IPS-11a (cell line): ENCODE measurements around the gene SLC34A3.
A peak's percentile ranks its signal among the peaks of the same experiment; 100 is the strongest.

Experiments
- H3K4me3 ChIP-seq: one replicate; pipeline ENCODE4 v1.5.1; 2013; ENCODE audit warnings: low read depth, low read length, control low read depth

Gene SLC34A3

GRCh38 chr9:137195525-137196220 is 35.0 kb upstream of the SLC34A3 start:
- H3K4me3 ChIP-seq, result no peak overlapping the region

- H3K4me3 ChIP-seq, result no peak overlapping the region
Observed at GRCh38 chr9:137198051-137198901, 32.4 kb upstream of the SLC34A3 start.

GRCh38 chr9:137198902-137199283 is 31.8 kb upstream of the SLC34A3 start:
- no peak overlapping the region for H3K4me3 ChIP-seq

- peak overlapping the region; percentile 13 for H3K4me3 ChIP-seq
Observed at GRCh38 chr9:137199411-137200121, 31.1 kb upstream of the SLC34A3 start.

GRCh38 chr9:137200311-137201204 is 30.1 kb upstream of the SLC34A3 start, which contains the start of gene TPRN:
TPRN (minus strand) TSS chr9:137200741; CDS start chr9:137200711, 30 bp downstream.
- H3K4me3 ChIP-seq, result peak within 1 kb of the TSS; percentile 53

GRCh38 chr9:137201205-137201868 is 29.4 kb upstream of the SLC34A3 start:
- H3K4me3 ChIP-seq, result peak overlapping the region; percentile 53

GRCh38 chr9:137202966-137203365 is 27.7 kb upstream of the SLC34A3 start:
- H3K4me3 ChIP-seq, result no peak overlapping the region

- peak overlapping the region; percentile 94 for H3K4me3 ChIP-seq
Observed at GRCh38 chr9:137204731-137205125, 26.0 kb upstream of the SLC34A3 start.

GRCh38 chr9:137205126-137206069 is 25.3 kb upstream of the SLC34A3 start, which contains the start of the genes NDOR1 and TMEM203:
NDOR1 (plus strand) TSS chr9:137205700; CDS start chr9:137205778, 78 bp downstream.
TMEM203 (minus strand) TSS chr9:137205648; CDS start chr9:137205414, 234 bp downstream.
- peak within 1 kb of the TSS; percentile 94 for H3K4me3 ChIP-seq

- no peak overlapping the region for H3K4me3 ChIP-seq
Observed at GRCh38 chr9:137206602-137207001, 24.1 kb upstream of the SLC34A3 start.

- H3K4me3 ChIP-seq, result no peak overlapping the region
Observed at GRCh38 chr9:137211532-137211931, 19.2 kb upstream of the SLC34A3 start.

- H3K4me3 ChIP-seq, result no peak overlapping the region
Observed at GRCh38 chr9:137212520-137212919, 18.2 kb upstream of the SLC34A3 start.

- no peak overlapping the region for H3K4me3 ChIP-seq
Observed at GRCh38 chr9:137213160-137214060, 17.3 kb upstream of the SLC34A3 start.

- H3K4me3 ChIP-seq, result no peak overlapping the region
Observed at GRCh38 chr9:137214620-137215019, 16.1 kb upstream of the SLC34A3 start.

GRCh38 chr9:137215196-137215986 is 15.3 kb upstream of the SLC34A3 start:
- H3K4me3 ChIP-seq, result no peak overlapping the region

- no peak overlapping the region for H3K4me3 ChIP-seq
Observed at GRCh38 chr9:137216188-137216965, 14.3 kb upstream of the SLC34A3 start.
